ENCODE measurements around the gene CYP27B1.

CYP27B1 gene

GRCh38 chr12:57813111-57813970 is 46.5 kb upstream of the CYP27B1 start:
- H3K9me3 ChIP-seq (ENCODE audit: control insufficient read depth, low read length) = no peaks in the 10 kb centered on the region
- H3K9ac ChIP-seq = no peak overlapping the region
- H3K36me3 ChIP-seq (ENCODE audit: control insufficient read depth, insufficient read depth, low read length) = no peaks in the 10 kb centered on the region
- H3K79me2 ChIP-seq = peaks cover 13% of the 10 kb centered on the region
- H3K4me3 ChIP-seq (ENCODE audit: low read depth, low read length) = no peak overlapping the region
- H2AFZ ChIP-seq = no peak overlapping the region
- H3K27me3 ChIP-seq (ENCODE audit: control insufficient read depth, insufficient read depth, low read length) = no peaks in the 10 kb centered on the region
- H3K4me2 ChIP-seq (ENCODE audit: low read length) = no peak overlapping the region
- H3K27ac ChIP-seq = no peak overlapping the region
- TF ChIP-seq CTCF (IDR thresholded peaks at IDR 0.05) = no peak
- H3K4me1 ChIP-seq = peaks cover 14% of the 10 kb centered on the region

DNA sequence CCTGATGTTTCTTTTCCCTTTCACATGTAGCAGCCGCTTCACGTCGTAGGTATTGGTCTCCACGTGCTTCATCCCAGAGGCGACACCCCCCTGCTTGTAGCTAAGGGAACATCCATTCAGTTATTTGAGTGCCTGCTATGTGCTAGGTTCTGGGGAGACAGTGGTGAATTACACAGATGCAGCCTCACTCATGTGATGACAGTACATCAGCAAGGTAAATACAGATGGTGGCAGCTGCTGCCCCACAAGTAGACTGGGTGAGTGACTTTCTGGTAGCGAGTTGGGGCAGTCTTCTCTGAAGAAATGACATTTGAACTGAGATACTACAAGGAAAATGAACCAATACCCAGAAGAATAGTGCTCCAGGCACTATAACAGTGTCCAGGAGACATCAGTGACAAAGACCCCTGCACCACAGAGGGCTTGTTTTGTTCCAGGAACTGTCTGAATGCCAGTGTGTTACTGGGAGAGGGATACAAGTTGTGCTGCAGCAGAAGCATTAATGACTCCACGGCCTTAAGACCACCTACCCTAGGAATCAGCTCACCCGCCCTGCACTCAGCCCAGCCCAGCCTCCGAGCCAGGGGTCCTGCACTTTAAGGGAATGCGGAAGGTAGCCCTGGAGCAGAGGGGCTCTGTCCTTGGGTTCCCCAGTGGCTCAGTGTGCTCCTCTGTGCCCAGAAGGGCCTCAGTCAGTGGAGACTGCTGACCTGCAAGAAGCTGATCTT is 44.3 kb upstream of the CYP27B1 start:
- no peak overlapping the region for H2AFZ ChIP-seq
- no peaks in the 10 kb centered on the region for H3K36me3 ChIP-seq (ENCODE audit: control insufficient read depth, insufficient read depth, low read length)
- H3K4me2 ChIP-seq (ENCODE audit: low read length) = no peak overlapping the region
- TF ChIP-seq CTCF (IDR thresholded peaks at IDR 0.05) = no peak
- no peak overlapping the region for H3K9ac ChIP-seq
- no peak overlapping the region for H3K4me3 ChIP-seq (ENCODE audit: low read depth, low read length)
- peaks cover 13% of the 10 kb centered on the region for H3K4me1 ChIP-seq
- no peak overlapping the region for H3K27ac ChIP-seq
- H3K79me2 ChIP-seq = peaks cover 13% of the 10 kb centered on the region
- no peaks in the 10 kb centered on the region for H3K9me3 ChIP-seq (ENCODE audit: control insufficient read depth, low read length)
- no peaks in the 10 kb centered on the region for H3K27me3 ChIP-seq (ENCODE audit: control insufficient read depth, insufficient read depth, low read length)

DNA sequence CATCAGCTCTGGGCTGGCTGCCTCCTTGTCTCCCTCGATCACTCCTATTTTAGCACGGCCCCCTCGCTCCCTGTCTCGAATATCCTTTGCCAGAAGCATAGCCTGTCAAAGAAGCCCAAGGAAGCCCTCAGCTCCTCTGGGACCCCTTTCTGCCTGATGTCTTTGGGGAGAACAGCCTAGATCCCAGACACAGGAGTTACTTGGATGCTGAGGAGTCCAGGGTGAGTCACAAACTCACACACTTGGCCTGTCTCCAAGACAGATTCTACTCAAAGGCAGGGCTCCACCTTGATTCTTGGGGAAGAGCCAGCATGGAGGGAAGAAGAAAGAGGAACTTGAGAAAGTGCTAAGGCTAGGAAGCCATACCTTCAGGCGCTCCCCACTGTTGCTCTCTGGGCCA is 43.6 kb upstream of the CYP27B1 start:
- Histone ChIP-seq H3K36me3 (ENCODE audit: control insufficient read depth, insufficient read depth, low read length) (no peaks in the 10 kb centered on the region), H2AFZ (no peak overlapping the region)

DNA sequence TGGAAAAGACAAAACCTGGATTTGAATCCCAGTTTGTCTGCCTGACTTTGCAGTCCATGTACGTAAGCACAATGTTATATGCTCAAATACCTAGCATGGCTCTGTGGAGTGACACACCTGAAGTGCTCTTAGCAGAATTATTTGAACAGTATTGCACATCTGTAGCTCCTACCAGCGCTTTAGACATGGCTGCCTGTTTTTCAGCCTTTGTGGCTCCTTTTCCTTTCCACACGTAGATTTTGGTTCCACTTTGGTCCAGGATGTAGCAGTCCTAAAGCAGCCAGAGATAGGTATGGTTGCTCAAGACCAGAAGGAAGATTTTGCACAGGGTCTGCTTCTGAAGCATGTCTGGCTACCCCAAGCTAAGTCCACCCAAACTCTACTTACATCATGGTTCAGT is 42.5 kb upstream of the CYP27B1 start:
- no peak overlapping the region for H3K9ac ChIP-seq
- TF ChIP-seq CTCF (IDR thresholded peaks at IDR 0.05) = no peak
- no peak overlapping the region for H3K4me2 ChIP-seq (ENCODE audit: low read length)
- H3K4me3 ChIP-seq (ENCODE audit: low read depth, low read length) = no peak overlapping the region
- H2AFZ ChIP-seq = no peak overlapping the region
- H3K27me3 ChIP-seq (ENCODE audit: control insufficient read depth, insufficient read depth, low read length) = no peaks in the 10 kb centered on the region
- no peaks in the 10 kb centered on the region for H3K9me3 ChIP-seq (ENCODE audit: control insufficient read depth, low read length)
- H3K36me3 ChIP-seq (ENCODE audit: control insufficient read depth, insufficient read depth, low read length) = no peaks in the 10 kb centered on the region
- H3K79me2 ChIP-seq = peaks cover 11% of the 10 kb centered on the region
- no peak overlapping the region for H3K27ac ChIP-seq
- H3K4me1 ChIP-seq = peaks cover 7% of the 10 kb centered on the region

More for the DNA sequence above, 43.6 kb upstream of the CYP27B1 start:
- Histone ChIP-seq H3K4me1 (peaks cover 7% of the 10 kb centered on the region), H3K4me2 (ENCODE audit: low read length) (no peak overlapping the region), H3K4me3 (ENCODE audit: low read depth, low read length) (no peak overlapping the region), H3K27me3 (ENCODE audit: control insufficient read depth, insufficient read depth, low read length) (no peaks in the 10 kb centered on the region), H3K79me2 (peaks cover 11% of the 10 kb centered on the region), H3K9ac (no peak overlapping the region), H3K27ac (no peak overlapping the region), H3K9me3 (ENCODE audit: control insufficient read depth, low read length) (no peaks in the 10 kb centered on the region)
- TF ChIP-seq CTCF (IDR thresholded peaks at IDR 0.05) = no peak
